Lung (tissue), 16 donors: ENCODE measurements around the gene ABTB1. TPM values are rescaled to one million over a fixed set of nuclear protein-coding genes. Genes with fewer than 3 reads are reported as not detected.
A peak's percentile ranks its signal among the peaks of the same experiment; 100 is the strongest.

ENCODE experiments used
- ATAC-seq: fragments of 200-7000 bp; cut with Tn5 transposase; one replicate; pipeline ENCODE4 v1.9.1; 2020; ENCODE audit warnings: moderate number of reproducible peaks; ENCODE audit not compliant: insufficient read depth, low FRiP score
- DNase-seq, 3 donors: peaks; one replicate each; pipeline ENCODE4 v3.0.0-alpha.2; 2013 to 2017
- H3K27ac ChIP-seq, 2 donors: one replicate each; pipeline ENCODE4 v1.5.1; 2013; ENCODE audit warnings: mild to moderate bottlenecking in 2 of 2, moderate library complexity in 2 of 2, control low read depth in 1 of 2, inconsistent platforms in 1 of 2, low read depth in 1 of 2, low read length in 1 of 2
- H3K27me3 ChIP-seq, 3 donors: one replicate each; pipeline ENCODE4 v1.5.1; 2013; ENCODE audit warnings: low read length in 2 of 3; ENCODE audit not compliant: control insufficient read depth in 3 of 3, insufficient read depth in 3 of 3
- H3K36me3 ChIP-seq, 4 donors: one replicate each; pipeline ENCODE4 v1.5.1; 2013; ENCODE audit warnings: low read length in 4 of 4, mild to moderate bottlenecking in 1 of 4, moderate library complexity in 1 of 4; ENCODE audit not compliant: control insufficient read depth in 4 of 4, insufficient read depth in 4 of 4
- H3K4me1 ChIP-seq, 5 donors: one replicate each; pipeline ENCODE4 v1.5.1; 2013; ENCODE audit warnings: low read length in 5 of 5, mild to moderate bottlenecking in 2 of 5, moderate library complexity in 1 of 5; ENCODE audit not compliant: control insufficient read depth in 5 of 5, insufficient read depth in 5 of 5
- H3K4me3 ChIP-seq: one replicate; pipeline ENCODE4 v1.5.1; 2013; ENCODE audit warnings: mild to moderate bottlenecking, control low read depth, moderate library complexity
- H3K9ac ChIP-seq, 2 donors: one replicate each; pipeline ENCODE4 v1.5.1; 2013; ENCODE audit warnings: low read length in 2 of 2, control low read depth in 1 of 2; ENCODE audit not compliant: insufficient read depth in 1 of 2
- H3K9me3 ChIP-seq, 4 donors: one replicate each; pipeline ENCODE4 v1.5.1; 2013; ENCODE audit warnings: low read length in 3 of 4, mild to moderate bottlenecking in 1 of 4, moderate library complexity in 1 of 4; ENCODE audit not compliant: control insufficient read depth in 4 of 4, insufficient read depth in 3 of 4
- WGBS, 2 donors: extraction: QIAGEN DNeasy Blood & Tissue Kit; methylation state at CpG; one replicate each; pipeline ENCODE4 v1.1.7; 2013; 5-methylcytosine and 5-hydroxymethylcytosine counted together
- long read RNA-seq, 5 donors: transcript quantifications; one replicate each; lab custom pipeline, GENCODE V29; 2026
- polyA plus RNA-seq, 2 donors: library from polyadenylated mRNA; stranded (reverse); fragments of 200-250 nt; gene quantifications; one replicate each; pipeline ENCODE4 v1.2.1, GENCODE V29; 2013
- total RNA-seq, 2 donors: library from RNA; depleted of rRNA in 1 of 2; stranded (reverse); fragments of >200 nt in 1 of 2; gene quantifications; one replicate each; pipeline ENCODE4 v1.2.1, GENCODE V29; 2014 to 2021
- TF ChIP-seq, protein P1 (sequence below): IDR thresholded peaks from 2 replicates; pipeline ENCODE4 v1.5.1; 2012; ENCODE audit warnings: mild to moderate bottlenecking; ENCODE audit errors: control extremely low read depth, extremely low read depth
- donor health status: control.
- donor health status: control.
- donor health status: Bipolar disorder and iron deficiency.
- donor health status: healthy.
- donor health status: DM: yes; HTN: yes; CAD: no.

ABTB1 gene
- 10 to 100 TPM; 46.0 to 51.2 TPM for total RNA-seq
- 100 to 1,000 TPM in 1 of 2 donors, 10 to 100 TPM in 1; 30.7 to 102 TPM for polyA plus RNA-seq
- long read RNA-seq, donor 1, partial matches to known transcripts: 6 of 13 reads
- long read RNA-seq, donor 1, other reads (novel, unspliced or antisense): 0 of 13 reads
- long read RNA-seq, donor 2, partial matches to known transcripts: 0 of 2 reads
- long read RNA-seq, donor 2, other reads (novel, unspliced or antisense): 0 of 2 reads
- long read RNA-seq, donor 3, partial matches to known transcripts: 0 of 3 reads
- long read RNA-seq, donor 3, other reads (novel, unspliced or antisense): 0 of 3 reads
- long read RNA-seq, donor 4: 0 reads
- long read RNA-seq, donor 5, partial matches to known transcripts: 0 of 3 reads
- long read RNA-seq, donor 5, other reads (novel, unspliced or antisense): 0 of 3 reads

GRCh38 chr3:127672429-127673190 is at the start of gene ABTB1:
Gene ABTB1 (plus strand): TSS chr3:127672952. CDS start chr3:127673026, 74 bp downstream.
- peaks cover 0 to 9% (median 5%) of the 10 kb centered on the region in 4 donors for H3K36me3 ChIP-seq
- H3K4me1 ChIP-seq: peaks cover 0 to 17% (median 3%) of the 10 kb centered on the region in 5 donors
- peak within 1 kb of the TSS; percentile 32 to 63 for H3K9ac ChIP-seq
- H3K27ac ChIP-seq: peak within 1 kb of the TSS; percentile 84 to 95
- DNase-seq (peak; percentile 83 to 89 (median 89)), ATAC-seq (peak; percentile 87)
- WGBS, 2 donors: 0 to 1% methylated on average over 74 to 102 of the region's 102 CpGs
- H3K4me3 ChIP-seq: peak within 1 kb of the TSS; percentile 86
- no peaks in the 10 kb centered on the region for H3K9me3 ChIP-seq
- TF ChIP-seq, protein P1, sequence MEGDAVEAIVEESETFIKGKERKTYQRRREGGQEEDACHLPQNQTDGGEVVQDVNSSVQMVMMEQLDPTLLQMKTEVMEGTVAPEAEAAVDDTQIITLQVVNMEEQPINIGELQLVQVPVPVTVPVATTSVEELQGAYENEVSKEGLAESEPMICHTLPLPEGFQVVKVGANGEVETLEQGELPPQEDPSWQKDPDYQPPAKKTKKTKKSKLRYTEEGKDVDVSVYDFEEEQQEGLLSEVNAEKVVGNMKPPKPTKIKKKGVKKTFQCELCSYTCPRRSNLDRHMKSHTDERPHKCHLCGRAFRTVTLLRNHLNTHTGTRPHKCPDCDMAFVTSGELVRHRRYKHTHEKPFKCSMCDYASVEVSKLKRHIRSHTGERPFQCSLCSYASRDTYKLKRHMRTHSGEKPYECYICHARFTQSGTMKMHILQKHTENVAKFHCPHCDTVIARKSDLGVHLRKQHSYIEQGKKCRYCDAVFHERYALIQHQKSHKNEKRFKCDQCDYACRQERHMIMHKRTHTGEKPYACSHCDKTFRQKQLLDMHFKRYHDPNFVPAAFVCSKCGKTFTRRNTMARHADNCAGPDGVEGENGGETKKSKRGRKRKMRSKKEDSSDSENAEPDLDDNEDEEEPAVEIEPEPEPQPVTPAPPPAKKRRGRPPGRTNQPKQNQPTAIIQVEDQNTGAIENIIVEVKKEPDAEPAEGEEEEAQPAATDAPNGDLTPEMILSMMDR: no peak
- no peaks in the 10 kb centered on the region for H3K27me3 ChIP-seq

DNA sequence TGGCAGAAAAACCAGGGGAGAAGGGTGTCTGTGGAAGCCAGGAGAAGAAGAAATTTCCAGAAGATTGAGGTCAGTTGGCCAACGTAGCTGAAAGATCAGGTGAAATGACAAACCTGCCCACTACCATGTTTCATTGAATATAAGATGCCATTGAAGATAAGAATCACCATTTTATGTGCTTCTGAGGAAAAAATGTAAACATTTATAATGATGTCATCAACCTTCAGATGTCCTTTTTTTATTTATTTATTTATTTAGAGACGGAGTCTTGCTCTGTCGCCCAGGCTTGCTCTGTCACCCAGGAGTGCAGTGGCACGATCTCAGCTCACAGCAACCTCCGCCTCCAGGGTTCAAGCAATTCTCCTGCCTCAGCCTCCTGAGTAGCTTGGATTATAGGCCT is 48.7 kb upstream of the ABTB1 start:
- Histone ChIP-seq H3K27me3 (peaks cover 0 to 13% (median 3%) of the 10 kb centered on the region in 3 donors), H3K9me3 (peaks cover 0 to 1% (median 0%) of the 10 kb centered on the region in 4 donors), H3K4me3 (no peak overlapping the region), H3K27ac (no peak overlapping the region), H3K36me3 (peaks cover 0 to 16% (median 9%) of the 10 kb centered on the region in 4 donors), H3K4me1 (peaks cover 0 to 3% (median 0%) of the 10 kb centered on the region in 5 donors), H3K9ac (no peak overlapping the region)
- 87 to 88% methylated on average over 5 of the region's 5 CpGs for WGBS, 2 donors
- ATAC-seq (no peak), DNase-seq (no peak)
- TF ChIP-seq, protein P1: no peak

- Histone ChIP-seq H3K9me3 (peaks cover 0 to 3% (median 0%) of the 10 kb centered on the region in 4 donors), H3K36me3 (peaks cover 0 to 10% (median 3%) of the 10 kb centered on the region in 4 donors), H3K4me1 (peaks cover 0 to 15% (median 5%) of the 10 kb centered on the region in 5 donors), H3K4me3 (no peak overlapping the region), H3K27ac (no peak overlapping the region), H3K27me3 (peaks cover 0 to 15% (median 3%) of the 10 kb centered on the region in 3 donors), H3K9ac (no peak overlapping the region)
- TF ChIP-seq, protein P1: no peak
- 59 to 60% methylated on average over 2 of the region's 2 CpGs for WGBS, 2 donors
- DNase-seq: no peak
- no peak for ATAC-seq
These were observed 46.9 kb upstream of the ABTB1 start for GRCh38 chr3:127625821-127626220.
